ENCODE data around the gene THRB.

Gene THRB

GRCh38 chr3:24514119-24514518 lies 19.5 kb upstream of the THRB start (continued):
- TF ChIP-seq PRDM6 (tag by site-specific recombination; IDR thresholded peaks at IDR 0.05): peak; percentile 91
- TF ChIP-seq KLF8 (tag by site-specific recombination; IDR thresholded peaks at IDR 0.05): peak; percentile 43; the same call in 1 of the 2 replicates
- TF ChIP-seq ZNF350 (tag by site-specific recombination; IDR thresholded peaks at IDR 0.05): peak; percentile 40; the same call in 1 of the 2 replicates
- TF ChIP-seq ZFP37 (tag by site-specific recombination; IDR thresholded peaks at IDR 0.05): peak; percentile 35; the same call in 1 of the 2 replicates
- no peak for TF ChIP-seq RBAK (tag by site-specific recombination; IDR thresholded peaks at IDR 0.05)
- TF ChIP-seq MYNN (tag by site-specific recombination; IDR thresholded peaks at IDR 0.05; ENCODE audit: borderline replicate concordance): no peak
- TF ChIP-seq ZNF214 (tag by site-specific recombination; IDR thresholded peaks at IDR 0.05; ENCODE audit: borderline replicate concordance): no peak
- TF ChIP-seq ZNF776 (tag by site-specific recombination; IDR thresholded peaks at IDR 0.05; ENCODE audit: borderline replicate concordance): no peak
- TF ChIP-seq INSM2 (tag by site-specific recombination; IDR thresholded peaks at IDR 0.05): 0 out of 2 replicates have a peak, but pooled peaks have one; percentile 29
- 0 out of 2 replicates have a peak, but pooled peaks have one; percentile 18 for TF ChIP-seq ZBTB1 (tag by site-specific recombination; IDR thresholded peaks at IDR 0.05)
- TF ChIP-seq ZNF221 (tag by site-specific recombination; IDR thresholded peaks at IDR 0.05; ENCODE audit: borderline replicate concordance): no peak
- no peak for TF ChIP-seq ZNF488 (tag by site-specific recombination; IDR thresholded peaks at IDR 0.05)
- no peak for TF ChIP-seq ZNF202 (tag by site-specific recombination; IDR thresholded peaks at IDR 0.05; ENCODE audit: borderline replicate concordance)
- TF ChIP-seq ZBTB44 (tag by site-specific recombination; IDR thresholded peaks at IDR 0.05): peak; percentile 54; the same call in 1 of the 2 replicates
- no peak; the same call in 1 of the 2 replicates for TF ChIP-seq ZBTB17 (tag by site-specific recombination; IDR thresholded peaks at IDR 0.05)
- no peak for TF ChIP-seq PATZ1 (tag by site-specific recombination; IDR thresholded peaks at IDR 0.05)
- TF ChIP-seq KLF10 (tag by site-specific recombination; IDR thresholded peaks at IDR 0.05): peak; percentile 62; the same call in 1 of the 2 replicates
- TF ChIP-seq ZNF391 (tag by site-specific recombination; IDR thresholded peaks at IDR 0.05; ENCODE audit: borderline replicate concordance, low read depth): peak; percentile 42; the same call in 1 of the 2 replicates
- peak; percentile 87 for TF ChIP-seq OSR2 (tag by site-specific recombination; IDR thresholded peaks at IDR 0.05)
- TF ChIP-seq ELK4 (IDR thresholded peaks at IDR 0.05; ENCODE audit: borderline replicate concordance, low read depth, low read length): no peak
- no peak for TF ChIP-seq ZNF26 (tag by site-specific recombination; IDR thresholded peaks at IDR 0.05)
- no peak for TF ChIP-seq HOXC10 (CRISPR knock-in tag; IDR thresholded peaks at IDR 0.05)
- no peak for TF ChIP-seq ZNF266 (tag by site-specific recombination; IDR thresholded peaks at IDR 0.05; ENCODE audit: low read depth)
- TF ChIP-seq ZNF639 (tag by site-specific recombination; IDR thresholded peaks at IDR 0.05): peak; percentile 64; the same call in 1 of the 2 replicates
- peak; percentile 74; the same call in 1 of the 2 replicates for TF ChIP-seq MZF1 (tag by site-specific recombination; IDR thresholded peaks at IDR 0.05; ENCODE audit: borderline replicate concordance)
- peak; percentile 68; the same call in 1 of the 2 replicates for TF ChIP-seq ZSCAN30 (tag by site-specific recombination; IDR thresholded peaks at IDR 0.05)
- TF ChIP-seq BCL11B (tag by site-specific recombination; IDR thresholded peaks at IDR 0.05; ENCODE audit: low read depth): 0 out of 2 replicates have a peak, but pooled peaks have one; percentile 58
